Measurements from ENCODE around the gene GPR183. TPM values are rescaled to one million over a fixed set of nuclear protein-coding genes. Genes with fewer than 3 reads are reported as not detected.

The GPR183 gene
- total RNA-seq, 1 donor from 2014 or later: 0.71 TPM

DNA sequence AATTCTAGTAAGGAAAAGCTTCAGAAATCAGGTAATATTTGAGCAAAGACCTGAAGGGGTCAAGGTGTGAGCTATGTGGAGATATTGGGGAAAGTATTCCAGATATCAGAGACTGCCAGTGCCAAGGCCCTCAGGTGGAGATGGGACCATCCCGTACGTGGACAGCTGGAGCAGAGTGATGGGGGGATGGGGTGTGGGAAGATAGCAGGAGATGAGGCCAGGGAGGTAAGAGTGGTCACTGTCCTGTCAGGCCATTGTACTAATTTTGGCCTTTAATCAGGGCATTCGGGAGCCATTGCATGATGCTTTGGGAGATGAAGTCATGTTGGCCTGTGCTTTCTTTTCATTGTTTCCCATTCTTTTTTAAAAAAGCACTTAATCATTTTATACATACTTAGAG lies 36.0 kb downstream of the GPR183 start:
- Histone ChIP-seq H3K27me3 (ENCODE audit: control insufficient read depth, insufficient read depth, low read length) (no peaks in the 10 kb centered on the region), H3K4me3 (ENCODE audit: low read depth, low read length) (no peak overlapping the region), H3K36me3 (ENCODE audit: control insufficient read depth, insufficient read depth, low read length) (no peaks in the 10 kb centered on the region)
- TF ChIP-seq, protein P1, sequence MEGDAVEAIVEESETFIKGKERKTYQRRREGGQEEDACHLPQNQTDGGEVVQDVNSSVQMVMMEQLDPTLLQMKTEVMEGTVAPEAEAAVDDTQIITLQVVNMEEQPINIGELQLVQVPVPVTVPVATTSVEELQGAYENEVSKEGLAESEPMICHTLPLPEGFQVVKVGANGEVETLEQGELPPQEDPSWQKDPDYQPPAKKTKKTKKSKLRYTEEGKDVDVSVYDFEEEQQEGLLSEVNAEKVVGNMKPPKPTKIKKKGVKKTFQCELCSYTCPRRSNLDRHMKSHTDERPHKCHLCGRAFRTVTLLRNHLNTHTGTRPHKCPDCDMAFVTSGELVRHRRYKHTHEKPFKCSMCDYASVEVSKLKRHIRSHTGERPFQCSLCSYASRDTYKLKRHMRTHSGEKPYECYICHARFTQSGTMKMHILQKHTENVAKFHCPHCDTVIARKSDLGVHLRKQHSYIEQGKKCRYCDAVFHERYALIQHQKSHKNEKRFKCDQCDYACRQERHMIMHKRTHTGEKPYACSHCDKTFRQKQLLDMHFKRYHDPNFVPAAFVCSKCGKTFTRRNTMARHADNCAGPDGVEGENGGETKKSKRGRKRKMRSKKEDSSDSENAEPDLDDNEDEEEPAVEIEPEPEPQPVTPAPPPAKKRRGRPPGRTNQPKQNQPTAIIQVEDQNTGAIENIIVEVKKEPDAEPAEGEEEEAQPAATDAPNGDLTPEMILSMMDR (IDR thresholded peaks at IDR 0.05; ENCODE audit: insufficient read depth, low read length, poor library complexity, severe bottlenecking): no peak
- DNase-seq (ENCODE audit: low read depth): no peak

DNA sequence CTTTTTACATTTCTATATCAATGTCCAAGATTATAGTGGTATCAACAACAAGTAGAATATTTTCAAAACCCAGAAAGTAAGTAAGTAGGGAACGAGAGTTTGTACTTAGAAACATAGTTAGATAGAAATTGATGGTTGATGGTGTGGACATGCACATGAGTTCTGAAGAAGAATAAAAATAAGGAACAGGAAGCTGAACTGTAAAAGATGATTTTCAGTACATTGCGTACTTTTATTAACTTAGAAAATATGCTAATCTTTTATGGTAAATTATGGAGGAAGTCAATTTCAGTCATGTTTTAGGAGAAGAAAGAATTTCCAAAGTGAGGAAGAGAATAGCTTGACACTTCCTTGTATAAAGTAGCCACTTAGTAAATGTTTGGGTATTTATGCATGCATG lies 36.7 kb downstream of the GPR183 start:
- Histone ChIP-seq H3K36me3 (ENCODE audit: control insufficient read depth, insufficient read depth, low read length) (no peaks in the 10 kb centered on the region), H3K27me3 (ENCODE audit: control insufficient read depth, insufficient read depth, low read length) (no peaks in the 10 kb centered on the region), H3K4me3 (ENCODE audit: low read depth, low read length) (no peak overlapping the region)
- no peak for DNase-seq (ENCODE audit: low read depth)
- TF ChIP-seq, protein P1 (IDR thresholded peaks at IDR 0.05; ENCODE audit: insufficient read depth, low read length, poor library complexity, severe bottlenecking): no peak

DNA sequence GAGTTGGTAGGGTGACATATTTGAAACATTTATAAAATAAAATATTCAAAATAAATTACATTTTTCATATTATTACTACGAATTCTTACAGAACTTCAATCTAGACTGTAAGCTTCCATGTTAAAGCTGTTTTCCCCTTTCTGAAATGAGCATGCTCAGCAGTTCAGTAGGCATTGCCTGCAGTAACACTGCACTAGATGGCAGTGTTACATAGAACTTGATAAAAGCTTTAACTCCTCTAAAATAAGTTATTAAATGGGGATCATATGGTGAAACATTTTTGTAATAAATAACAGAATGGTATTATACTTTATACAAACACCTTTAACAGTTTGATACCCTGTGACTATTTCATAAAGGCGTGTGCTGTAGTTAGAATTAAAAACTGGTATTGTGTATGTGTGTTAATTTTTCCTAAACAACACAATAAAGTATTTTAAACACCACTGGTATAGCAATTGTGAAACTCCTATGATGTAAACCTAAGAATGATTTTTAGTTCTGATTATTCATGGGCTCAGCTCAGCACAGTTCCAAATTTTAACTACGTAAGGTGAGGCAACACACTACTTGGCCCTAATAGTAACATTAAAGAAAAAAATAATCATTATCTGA lies 37.5 kb downstream of the GPR183 start:
- DNase-seq (ENCODE audit: low read depth): no peak

DNA sequence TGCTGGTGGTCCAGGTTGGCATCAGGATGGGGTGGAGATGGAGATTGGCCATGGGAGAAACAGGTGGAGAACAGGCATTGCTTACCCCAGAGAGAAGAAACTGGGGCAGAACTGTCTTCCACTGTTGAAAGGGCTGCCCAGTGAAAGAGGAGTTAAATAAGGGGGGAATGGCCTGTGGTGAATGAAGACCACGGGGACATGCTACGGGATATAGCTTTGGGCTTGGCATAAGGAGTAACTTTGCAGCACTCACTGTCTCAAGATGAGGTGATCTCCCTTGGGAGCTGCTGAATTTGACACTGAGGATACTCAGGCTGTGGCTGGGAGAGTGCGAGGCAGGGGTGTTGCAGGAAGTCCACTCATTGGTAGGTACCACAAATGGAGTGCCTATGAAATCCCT lies 38.4 kb downstream of the GPR183 start:
- no peak for DNase-seq (ENCODE audit: low read depth)
- Histone ChIP-seq H3K36me3 (ENCODE audit: control insufficient read depth, insufficient read depth, low read length) (no peaks in the 10 kb centered on the region), H3K27me3 (ENCODE audit: control insufficient read depth, insufficient read depth, low read length) (no peaks in the 10 kb centered on the region), H3K4me3 (ENCODE audit: low read depth, low read length) (no peak overlapping the region)
- TF ChIP-seq, protein P1 (IDR thresholded peaks at IDR 0.05; ENCODE audit: insufficient read depth, low read length, poor library complexity, severe bottlenecking): no peak

More for the DNA sequence above, 37.5 kb downstream of the GPR183 start:
- Histone ChIP-seq H3K36me3 (ENCODE audit: control insufficient read depth, insufficient read depth, low read length) (no peaks in the 10 kb centered on the region), H3K4me3 (ENCODE audit: low read depth, low read length) (no peak overlapping the region), H3K27me3 (ENCODE audit: control insufficient read depth, insufficient read depth, low read length) (no peaks in the 10 kb centered on the region)
- TF ChIP-seq, protein P1 (IDR thresholded peaks at IDR 0.05; ENCODE audit: insufficient read depth, low read length, poor library complexity, severe bottlenecking): peak; percentile 64

DNA sequence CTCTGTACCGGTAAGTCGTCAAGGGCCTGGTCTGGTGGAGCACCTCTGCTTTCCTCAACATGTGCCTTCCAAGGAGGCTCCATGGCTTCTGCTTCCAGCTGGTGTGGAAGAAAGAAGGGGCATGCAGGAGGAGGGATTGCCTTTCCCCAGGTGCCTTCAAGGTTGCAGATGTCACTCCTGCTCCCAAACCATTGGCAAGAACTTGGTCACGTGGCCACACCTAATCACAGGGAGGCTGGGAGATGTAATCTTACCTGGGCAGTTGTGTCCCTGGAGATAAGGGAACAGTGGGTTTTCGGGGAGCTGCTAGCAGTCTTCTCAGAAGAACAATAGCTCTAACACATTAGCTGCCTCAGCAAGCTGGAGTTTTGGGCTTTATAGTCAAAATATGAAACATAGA lies 39.3 kb downstream of the GPR183 start:
- TF ChIP-seq, protein P1 (IDR thresholded peaks at IDR 0.05; ENCODE audit: insufficient read depth, low read length, poor library complexity, severe bottlenecking): no peak
- Histone ChIP-seq H3K4me3 (ENCODE audit: low read depth, low read length) (no peak overlapping the region), H3K36me3 (ENCODE audit: control insufficient read depth, insufficient read depth, low read length) (no peaks in the 10 kb centered on the region), H3K27me3 (ENCODE audit: control insufficient read depth, insufficient read depth, low read length) (no peaks in the 10 kb centered on the region)
- no peak for DNase-seq (ENCODE audit: low read depth)

DNA sequence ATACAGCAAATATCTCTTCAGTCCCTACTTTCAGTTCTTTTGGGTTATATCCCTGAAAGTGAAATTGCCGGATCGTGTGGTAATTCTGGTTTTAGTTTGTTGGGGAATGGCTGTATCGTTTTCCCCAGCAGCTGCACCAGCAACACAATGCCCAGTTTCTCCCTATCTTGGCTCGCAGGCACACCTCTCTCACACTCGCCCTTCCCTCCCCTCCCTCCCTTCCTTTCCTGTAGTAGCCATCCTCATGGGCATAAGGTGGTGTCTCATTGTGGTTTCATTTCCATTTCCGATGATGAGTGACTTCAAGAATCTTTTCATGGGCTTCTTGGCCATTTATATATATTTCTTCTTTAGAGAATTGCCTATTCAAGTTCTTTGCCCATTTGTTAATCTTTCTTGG lies 40.4 kb downstream of the GPR183 start:
- no peaks in the 10 kb centered on the region for H3K27me3 ChIP-seq (ENCODE audit: control insufficient read depth, insufficient read depth, low read length)
- H3K36me3 ChIP-seq (ENCODE audit: control insufficient read depth, insufficient read depth, low read length): no peaks in the 10 kb centered on the region
- TF ChIP-seq, protein P1 (IDR thresholded peaks at IDR 0.05; ENCODE audit: insufficient read depth, low read length, poor library complexity, severe bottlenecking): no peak
- no peak overlapping the region for H3K4me3 ChIP-seq (ENCODE audit: low read depth, low read length)
- no peak for DNase-seq (ENCODE audit: low read depth)

All from kidney epithelial cell (primary cell).